HCT116 (cell line): ENCODE measurements around the gene EGFR. TPM values are rescaled to one million over a fixed set of nuclear protein-coding genes. Genes with fewer than 3 reads are reported as not detected.

Source experiments
- ATAC-seq: fragments of 200-7000 bp; cut with Tn5 transposase; 2 replicates; pipeline ENCODE4 v1.9.1; 2020; ENCODE audit warnings: mild to moderate bottlenecking, moderate library complexity
- BruUV-seq: library from RNA; stranded (reverse); fragments of 400-500 nt; replicated peaks from 2 replicates; lab custom pipeline; 2021; lab: Mats Ljungman, UMichigan
- CTCF ChIA-PET: fragments of 300-600 bp; sonication (Branson Sonifier 250); formaldehyde crosslinking; loops from one replicate; lab custom pipeline; 2021; ENCODE audit warnings: antibody characterized with exemption; lab: Charles Lee
- POLR2A ChIA-PET: fragments of 300-600, 350-600 bp; sonication (Branson Sonifier 250); formaldehyde crosslinking; loops from one replicate; lab custom pipeline; 2021; ENCODE audit warnings: antibody characterized with exemption; lab: Charles Lee
- RAD21 ChIA-PET, 2 experiments: fragments of 300-600 bp; sonication (Branson Sonifier 250); formaldehyde crosslinking; loops; one replicate each; lab custom pipeline; 2023; ENCODE audit warnings: low total read pairs in 2 of 2; ENCODE audit not compliant: uncharacterized antibody in 2 of 2, unreplicated experiment in 2 of 2, low non-redundant PET in 1 of 2; lab: Charles Lee
- DNase-seq: peaks from one replicate; pipeline ENCODE4 v3.0.0-alpha.2; 2010; ENCODE audit warnings: low read depth, low spot score
- H2AFZ ChIP-seq: fragments of 200-600 bp; shearing (Covaris generic), sonication (generic); 2 replicates; pipeline ENCODE4 v1.6.1; 2017; ENCODE audit warnings: low read depth, mixed run types, mixed read lengths, antibody characterized with exemption, low read length; ENCODE audit not compliant: poor library complexity, severe bottlenecking
- H3K27ac ChIP-seq: 2 replicates; pipeline ENCODE4 v1.5.1; 2012; ENCODE audit warnings: low read depth, low read length
- H3K27me3 ChIP-seq: fragments of 200-600 bp; sonication (generic); 2 replicates; pipeline ENCODE4 v1.6.1; 2016; ENCODE audit warnings: mixed run types, low read length, mixed read lengths; ENCODE audit not compliant: insufficient read depth
- H3K36me3 ChIP-seq, 2 experiments: fragments of 200-500 bp in 1 of 2; fragments of 200-600 bp in 1 of 2; sonication (Bioruptor generic) in 1 of 2; sonication (generic) in 1 of 2; 2 replicates each; pipeline versions ENCODE4 v1.5.1 to v1.6.1; 2014 to 2016; ENCODE audit warnings: low read length in 2 of 2, inconsistent platforms in 1 of 2, mixed read lengths in 1 of 2, mixed run types in 1 of 2; ENCODE audit not compliant: insufficient read depth in 2 of 2, control insufficient read depth in 1 of 2
- H3K4me1 ChIP-seq, 2 experiments: fragments of 200-600 bp in 1 of 2; sonication (generic) in 1 of 2; 2 replicates each; pipeline versions ENCODE4 v1.5.1 to v1.6.1; 2012 to 2017; ENCODE audit warnings: low read length in 2 of 2, inconsistent platforms in 1 of 2, mild to moderate bottlenecking in 1 of 2, mixed read lengths in 1 of 2, mixed run types in 1 of 2, moderate library complexity in 1 of 2; ENCODE audit not compliant: insufficient read depth in 2 of 2, control insufficient read depth in 1 of 2
- H3K4me2 ChIP-seq: fragments of 200-600 bp; sonication (generic); 2 replicates; pipeline ENCODE4 v1.6.1; 2017; ENCODE audit warnings: mixed run types, low read length, mixed read lengths
- H3K4me3 ChIP-seq, 2 experiments: fragments of 200-600 bp in 1 of 2; sonication (generic) in 1 of 2; replicated peaks in 1 of 2; 2 replicates each; pipeline ENCODE4 v1.5.1; 2011 to 2016; ENCODE audit warnings: low read length in 2 of 2, control low read depth in 1 of 2, low read depth in 1 of 2, mild to moderate bottlenecking in 1 of 2, mixed read lengths in 1 of 2, mixed run types in 1 of 2
- H3K79me2 ChIP-seq: fragments of 200-600 bp; sonication (generic); 2 replicates; pipeline ENCODE4 v1.6.1; 2017; ENCODE audit warnings: mild to moderate bottlenecking, mixed run types, low read length, moderate library complexity, mixed read lengths; ENCODE audit not compliant: insufficient read depth
- H3K9ac ChIP-seq: fragments of 200-600 bp; sonication (generic); 2 replicates; pipeline ENCODE4 v1.6.1; 2016; ENCODE audit warnings: low read length, mixed read lengths
- H3K9me2 ChIP-seq: fragments of 200-600 bp; sonication (generic), shearing (Covaris generic); 2 replicates; pipeline ENCODE4 v1.6.1; 2017; ENCODE audit warnings: mixed run types, mild to moderate bottlenecking, moderate library complexity; ENCODE audit not compliant: insufficient read depth
- H3K9me3 ChIP-seq, 2 experiments: fragments of 200-500 bp in 1 of 2; fragments of 200-600 bp in 1 of 2; sonication (Bioruptor generic) in 1 of 2; sonication (generic) in 1 of 2; 2 replicates each; pipeline ENCODE4 v1.6.1; 2014 to 2017; ENCODE audit warnings: low read length in 2 of 2, mixed read lengths in 2 of 2, inconsistent platforms in 1 of 2, low read depth in 1 of 2, mild to moderate bottlenecking in 1 of 2, mixed run types in 1 of 2, moderate library complexity in 1 of 2; ENCODE audit not compliant: control insufficient read depth in 1 of 2, insufficient read depth in 1 of 2
- H4K20me1 ChIP-seq: fragments of 200-600 bp; sonication (generic), shearing (Covaris generic); 2 replicates; pipeline ENCODE4 v1.6.1; 2017; ENCODE audit warnings: mixed run types, mild to moderate bottlenecking, moderate library complexity; ENCODE audit not compliant: insufficient read depth
- CBX3 ChIP-seq: IDR thresholded peaks from 2 replicates; pipeline ENCODE4 v1.6.1; 2012; ENCODE audit warnings: low read depth
- CEBPB ChIP-seq: IDR thresholded peaks from 2 replicates; pipeline ENCODE4 v1.6.1; 2012; ENCODE audit warnings: low read depth
- EGR1 ChIP-seq: IDR thresholded peaks from 2 replicates; pipeline ENCODE4 v1.6.1; 2012; ENCODE audit warnings: low read depth
- EZH2 ChIP-seq: fragments of 200-600 bp; sonication (generic); IDR thresholded peaks from 2 replicates; pipeline ENCODE4 v1.6.1; 2017; ENCODE audit warnings: antibody characterized with exemption, mixed run types
- EZH2phosphoT487 ChIP-seq: fragments of 200-600 bp; IDR thresholded peaks from 2 replicates; pipeline ENCODE4 v1.6.1; 2018; ENCODE audit warnings: antibody characterized with exemption, borderline replicate concordance
- FOSL1 ChIP-seq: IDR thresholded peaks from 2 replicates; pipeline ENCODE4 v1.6.1; 2012; ENCODE audit warnings: low read depth
- JUND ChIP-seq: IDR thresholded peaks from 2 replicates; pipeline ENCODE4 v1.6.1; 2012
- POLR2A ChIP-seq: IDR thresholded peaks from 2 replicates; pipeline ENCODE4 v1.7.0; 2011; ENCODE audit warnings: borderline replicate concordance; ENCODE audit not compliant: insufficient read depth, insufficient read length; ENCODE audit errors: extremely low read depth
- RAD21 ChIP-seq: IDR thresholded peaks from 2 replicates; pipeline ENCODE4 v1.6.1; 2012; ENCODE audit warnings: low read depth, mild to moderate bottlenecking
- YY1 ChIP-seq: IDR thresholded peaks from 2 replicates; pipeline ENCODE4 v1.6.1; 2011; ENCODE audit warnings: low read length, low read depth, moderate library complexity, mild to moderate bottlenecking; ENCODE audit not compliant: insufficient replicate concordance; ENCODE audit errors: extremely low read depth
- ZNF274 ChIP-seq: fragments of 200-500 bp; sonication (Bioruptor generic); IDR thresholded peaks from 2 replicates; pipeline ENCODE4 v1.6.1; 2014; ENCODE audit warnings: mild to moderate bottlenecking, low read depth, low read length, inconsistent platforms
- intact Hi-C: fragments of 100-400 bp; cut with micrococcal nuclease; formaldehyde crosslinking; loops from 2 replicates; pipeline ENCODE4 v1.10.0; 2022
- total RNA-seq: library from RNA; stranded (reverse); gene quantifications from one replicate; pipeline ENCODE4 v1.2.1, GENCODE V29; 2021; ENCODE audit not compliant: unreplicated experiment
- TF ChIP-seq, protein P1 (sequence below): IDR thresholded peaks from 2 replicates; pipeline ENCODE4 v1.6.1; 2012
- TF ChIP-seq, protein P2 (sequence below): IDR thresholded peaks from 2 replicates; pipeline ENCODE4 v1.6.1; 2011; ENCODE audit warnings: mild to moderate bottlenecking, low read length, moderate library complexity; ENCODE audit not compliant: insufficient replicate concordance; ENCODE audit errors: extremely low read depth
- TF ChIP-seq, protein P3 (sequence below), 3 experiments: fragments of 200-600 bp in 1 of 3; sonication (generic) in 1 of 3; IDR thresholded peaks in 2 of 3; conservative IDR thresholded peaks in 1 of 3; 2 replicates each; pipeline ENCODE4 v1.5.1; 2012 to 2017; ENCODE audit warnings: low read depth in 2 of 3, low read length in 2 of 3, antibody characterized with exemption in 1 of 3, borderline replicate concordance in 1 of 3, control low read depth in 1 of 3, mild to moderate bottlenecking in 1 of 3, mixed read lengths in 1 of 3, mixed run types in 1 of 3, moderate library complexity in 1 of 3; ENCODE audit not compliant: insufficient read depth in 1 of 3
- TF ChIP-seq, protein P4 (sequence below): IDR thresholded peaks from 2 replicates; pipeline ENCODE4 v1.6.1; 2012; ENCODE audit warnings: low read depth

The EGFR gene
- total RNA-seq, 1 experiment from 2014 or later = 71.5 TPM

DNA sequence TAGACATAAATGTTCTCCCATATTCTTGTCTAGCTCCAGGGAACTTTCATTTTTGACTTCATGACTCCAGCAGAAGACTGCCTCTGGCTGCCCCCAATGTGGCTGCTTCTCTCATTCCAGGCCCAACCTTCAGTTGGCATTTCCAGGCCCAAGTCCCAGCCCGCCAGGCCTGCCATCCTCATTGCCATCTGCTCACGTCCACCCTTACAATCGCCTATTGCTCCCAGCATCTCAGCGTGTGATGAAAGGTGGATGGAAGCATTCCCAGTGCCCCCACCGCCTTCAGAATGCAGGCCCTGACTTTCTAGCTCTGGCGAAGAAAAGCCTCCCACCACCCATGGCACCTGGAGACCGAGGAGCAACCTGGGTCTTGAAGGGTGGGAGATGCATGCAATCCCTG lies 214.2 kb downstream of the EGFR start:
- H3K9me2 ChIP-seq = no peaks in the 10 kb centered on the region
- peaks cover 1% of the 10 kb centered on the region; the same call in 1 of the 2 replicates for H3K27me3 ChIP-seq
- no peaks in the 10 kb centered on the region for H3K36me3 ChIP-seq
- intact Hi-C loops = no loop called here
- H4K20me1 ChIP-seq = no peaks in the 10 kb centered on the region
- no peak overlapping the region for H3K27ac ChIP-seq
- POLR2A ChIA-PET = no interaction called here
- DNase-seq (no peak), ATAC-seq (no peak)
- no peaks in the 10 kb centered on the region for H3K79me2 ChIP-seq
- TF ChIP-seq, protein P1, sequence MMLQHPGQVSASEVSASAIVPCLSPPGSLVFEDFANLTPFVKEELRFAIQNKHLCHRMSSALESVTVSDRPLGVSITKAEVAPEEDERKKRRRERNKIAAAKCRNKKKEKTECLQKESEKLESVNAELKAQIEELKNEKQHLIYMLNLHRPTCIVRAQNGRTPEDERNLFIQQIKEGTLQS = no peak
- TF ChIP-seq, protein P2, sequence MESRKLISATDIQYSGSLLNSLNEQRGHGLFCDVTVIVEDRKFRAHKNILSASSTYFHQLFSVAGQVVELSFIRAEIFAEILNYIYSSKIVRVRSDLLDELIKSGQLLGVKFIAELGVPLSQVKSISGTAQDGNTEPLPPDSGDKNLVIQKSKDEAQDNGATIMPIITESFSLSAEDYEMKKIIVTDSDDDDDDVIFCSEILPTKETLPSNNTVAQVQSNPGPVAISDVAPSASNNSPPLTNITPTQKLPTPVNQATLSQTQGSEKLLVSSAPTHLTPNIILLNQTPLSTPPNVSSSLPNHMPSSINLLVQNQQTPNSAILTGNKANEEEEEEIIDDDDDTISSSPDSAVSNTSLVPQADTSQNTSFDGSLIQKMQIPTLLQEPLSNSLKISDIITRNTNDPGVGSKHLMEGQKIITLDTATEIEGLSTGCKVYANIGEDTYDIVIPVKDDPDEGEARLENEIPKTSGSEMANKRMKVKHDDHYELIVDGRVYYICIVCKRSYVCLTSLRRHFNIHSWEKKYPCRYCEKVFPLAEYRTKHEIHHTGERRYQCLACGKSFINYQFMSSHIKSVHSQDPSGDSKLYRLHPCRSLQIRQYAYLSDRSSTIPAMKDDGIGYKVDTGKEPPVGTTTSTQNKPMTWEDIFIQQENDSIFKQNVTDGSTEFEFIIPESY = no peak
- TF ChIP-seq EGR1 (no peak), EZH2phosphoT487 (no peak), POLR2A (no peak), RAD21 (no peak), EZH2 (no peak), CEBPB (no peak), CBX3 (no peak), YY1 (no peak), FOSL1 (no peak), JUND (no peak), ZNF274 (no peak)
- TF ChIP-seq, protein P3, sequence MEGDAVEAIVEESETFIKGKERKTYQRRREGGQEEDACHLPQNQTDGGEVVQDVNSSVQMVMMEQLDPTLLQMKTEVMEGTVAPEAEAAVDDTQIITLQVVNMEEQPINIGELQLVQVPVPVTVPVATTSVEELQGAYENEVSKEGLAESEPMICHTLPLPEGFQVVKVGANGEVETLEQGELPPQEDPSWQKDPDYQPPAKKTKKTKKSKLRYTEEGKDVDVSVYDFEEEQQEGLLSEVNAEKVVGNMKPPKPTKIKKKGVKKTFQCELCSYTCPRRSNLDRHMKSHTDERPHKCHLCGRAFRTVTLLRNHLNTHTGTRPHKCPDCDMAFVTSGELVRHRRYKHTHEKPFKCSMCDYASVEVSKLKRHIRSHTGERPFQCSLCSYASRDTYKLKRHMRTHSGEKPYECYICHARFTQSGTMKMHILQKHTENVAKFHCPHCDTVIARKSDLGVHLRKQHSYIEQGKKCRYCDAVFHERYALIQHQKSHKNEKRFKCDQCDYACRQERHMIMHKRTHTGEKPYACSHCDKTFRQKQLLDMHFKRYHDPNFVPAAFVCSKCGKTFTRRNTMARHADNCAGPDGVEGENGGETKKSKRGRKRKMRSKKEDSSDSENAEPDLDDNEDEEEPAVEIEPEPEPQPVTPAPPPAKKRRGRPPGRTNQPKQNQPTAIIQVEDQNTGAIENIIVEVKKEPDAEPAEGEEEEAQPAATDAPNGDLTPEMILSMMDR (IDR thresholded peaks at IDR 0.05 in 2 of 3, conservative IDR thresholded peaks at IDR 0.05 in 1 of 3; ENCODE audit: borderline replicate concordance in 1 of 3, insufficient read depth in 1 of 3, low read depth in 2 of 3, low read length in 2 of 3) = no peak
- TF ChIP-seq, protein P4, sequence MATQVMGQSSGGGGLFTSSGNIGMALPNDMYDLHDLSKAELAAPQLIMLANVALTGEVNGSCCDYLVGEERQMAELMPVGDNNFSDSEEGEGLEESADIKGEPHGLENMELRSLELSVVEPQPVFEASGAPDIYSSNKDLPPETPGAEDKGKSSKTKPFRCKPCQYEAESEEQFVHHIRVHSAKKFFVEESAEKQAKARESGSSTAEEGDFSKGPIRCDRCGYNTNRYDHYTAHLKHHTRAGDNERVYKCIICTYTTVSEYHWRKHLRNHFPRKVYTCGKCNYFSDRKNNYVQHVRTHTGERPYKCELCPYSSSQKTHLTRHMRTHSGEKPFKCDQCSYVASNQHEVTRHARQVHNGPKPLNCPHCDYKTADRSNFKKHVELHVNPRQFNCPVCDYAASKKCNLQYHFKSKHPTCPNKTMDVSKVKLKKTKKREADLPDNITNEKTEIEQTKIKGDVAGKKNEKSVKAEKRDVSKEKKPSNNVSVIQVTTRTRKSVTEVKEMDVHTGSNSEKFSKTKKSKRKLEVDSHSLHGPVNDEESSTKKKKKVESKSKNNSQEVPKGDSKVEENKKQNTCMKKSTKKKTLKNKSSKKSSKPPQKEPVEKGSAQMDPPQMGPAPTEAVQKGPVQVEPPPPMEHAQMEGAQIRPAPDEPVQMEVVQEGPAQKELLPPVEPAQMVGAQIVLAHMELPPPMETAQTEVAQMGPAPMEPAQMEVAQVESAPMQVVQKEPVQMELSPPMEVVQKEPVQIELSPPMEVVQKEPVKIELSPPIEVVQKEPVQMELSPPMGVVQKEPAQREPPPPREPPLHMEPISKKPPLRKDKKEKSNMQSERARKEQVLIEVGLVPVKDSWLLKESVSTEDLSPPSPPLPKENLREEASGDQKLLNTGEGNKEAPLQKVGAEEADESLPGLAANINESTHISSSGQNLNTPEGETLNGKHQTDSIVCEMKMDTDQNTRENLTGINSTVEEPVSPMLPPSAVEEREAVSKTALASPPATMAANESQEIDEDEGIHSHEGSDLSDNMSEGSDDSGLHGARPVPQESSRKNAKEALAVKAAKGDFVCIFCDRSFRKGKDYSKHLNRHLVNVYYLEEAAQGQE = no peak
- H2AFZ ChIP-seq = no peak overlapping the region
- no peaks in the 10 kb centered on the region for H3K9me3 ChIP-seq
- CTCF ChIA-PET = no interaction called here
- no TSS peak for BruUV-seq
- no peak overlapping the region for H3K4me3 ChIP-seq
- RAD21 ChIA-PET = no interaction called here
- H3K9ac ChIP-seq = no peak overlapping the region
- no peaks in the 10 kb centered on the region for H3K4me1 ChIP-seq
- no peak overlapping the region for H3K4me2 ChIP-seq
